Measurements from ENCODE around the gene TXNDC2.
"Not testable (repeated sequence)": the region's sequence is repeated elsewhere in the genome, so short reads cannot be mapped to it uniquely, and the experiment has no call there.

TXNDC2 gene

GRCh38 chr18:9911226-9911625 is 25.5 kb downstream of the TXNDC2 start:
- H3K36me3 ChIP-seq: no peaks in the 10 kb centered on the region
- no peak for DNase-seq
- H3K27ac ChIP-seq: no peak overlapping the region
- intact Hi-C loops (cut with DNase I; ENCODE audit: low total_unique reads): loop anchor here (10.0 kb wide), 3 partner anchors 106 to 296 kb away; partner anchors contain the start of genes PPP4R1 and RAB31
- no peaks in the 10 kb centered on the region for H3K9me3 ChIP-seq
- TF ChIP-seq CTCF (IDR thresholded peaks at IDR 0.05): no peak
- H3K4me1 ChIP-seq: peaks cover 0 to 9% (median 4%) of the 10 kb centered on the region in 4 donors
- H3K27me3 ChIP-seq: no peaks in the 10 kb centered on the region
- no peak overlapping the region for H3K4me3 ChIP-seq

- intact Hi-C loops (cut with DNase I; ENCODE audit: low total_unique reads): loop anchor here (10.0 kb wide), 3 partner anchors 107 to 297 kb away; partner anchors contain the start of genes PPP4R1 and RAB31
- H3K9me3 ChIP-seq, H3K4me3 ChIP-seq, H3K36me3 ChIP-seq, DNase-seq, H3K27me3 ChIP-seq, H3K27ac ChIP-seq: not testable (repeated sequence)
- peaks cover 0 to 20% (median 9%) of the 10 kb centered on the region in 4 donors for H3K4me1 ChIP-seq
These were observed 26.5 kb downstream of the TXNDC2 start for GRCh38 chr18:9912285-9912684.

GRCh38 chr18:9913151-9913525 is 27.4 kb downstream of the TXNDC2 start:
- Histone ChIP-seq H3K27ac (peak overlapping the region; percentile 96 to 100), H3K27me3 (no peaks in the 10 kb centered on the region), H3K4me1 (peaks cover 0 to 28% (median 15%) of the 10 kb centered on the region in 4 donors), H3K36me3 (no peaks in the 10 kb centered on the region), H3K4me3 (peak overlapping the region; percentile 90 to 99), H3K9me3 (no peaks in the 10 kb centered on the region)
- DNase-seq: peak in 1 of 2 donors; percentile 25
- TF ChIP-seq CTCF (IDR thresholded peaks at IDR 0.05): no peak
- intact Hi-C loops (cut with DNase I; ENCODE audit: low total_unique reads): loop anchor here (10.0 kb wide), 3 partner anchors 108 to 298 kb away; partner anchors contain the start of genes PPP4R1 and RAB31

GRCh38 chr18:9913526-9914333 is 28.0 kb downstream of the TXNDC2 start, which contains the start of gene VAPA:
VAPA (plus strand) TSS chr18:9914016; CDS start chr18:9914257, 241 bp downstream.
- Histone ChIP-seq H3K36me3 (no peaks in the 10 kb centered on the region), H3K27ac (peak within 1 kb of the TSS; percentile 96 to 100), H3K4me3 (peak within 1 kb of the TSS; percentile 90 to 99), H3K9me3 (no peaks in the 10 kb centered on the region), H3K27me3 (no peaks in the 10 kb centered on the region), H3K4me1 (peaks cover 0 to 34% (median 21%) of the 10 kb centered on the region in 4 donors)
- peak in 1 of 2 experiments; percentile 9 for TF ChIP-seq CTCF (IDR thresholded peaks at IDR 0.05)
- intact Hi-C loops (cut with DNase I; ENCODE audit: low total_unique reads): loop anchor here (10.0 kb wide), 3 partner anchors 109 to 299 kb away; partner anchors contain the start of genes PPP4R1 and RAB31
- DNase-seq: peak; percentile 94 to 97

GRCh38 chr18:9914334-9914583 is 28.5 kb downstream of the TXNDC2 start:
- Histone ChIP-seq H3K4me3 (peak overlapping the region; percentile 90 to 99), H3K9me3 (no peaks in the 10 kb centered on the region), H3K4me1 (peaks cover 0 to 40% (median 25%) of the 10 kb centered on the region in 4 donors), H3K27me3 (no peaks in the 10 kb centered on the region), H3K27ac (peak overlapping the region; percentile 96 to 100), H3K36me3 (no peaks in the 10 kb centered on the region)
- TF ChIP-seq CTCF (IDR thresholded peaks at IDR 0.05): no peak
- intact Hi-C loops (cut with DNase I; ENCODE audit: low total_unique reads): loop anchor here (10.0 kb wide), 3 partner anchors 109 to 299 kb away; partner anchors contain the start of genes PPP4R1 and RAB31
- DNase-seq: no peak

All from tibial artery (tissue), 4 donors.